Mononuclear cell (primary cell): ENCODE results near the gene VWF. TPM values are rescaled to one million over a fixed set of nuclear protein-coding genes. Genes with fewer than 3 reads are reported as not detected.

Experiments used
- H3K27me3 ChIP-seq: 2 replicates; pipeline ENCODE4 v1.6.0; 2011; ENCODE audit warnings: low read length, control low read depth; ENCODE audit not compliant: insufficient read depth
- H3K4me1 ChIP-seq: 2 replicates; pipeline ENCODE4 v1.5.1; 2011; ENCODE audit warnings: mild to moderate bottlenecking, low read length, control low read depth; ENCODE audit not compliant: insufficient read depth
- H3K4me3 ChIP-seq: 2 replicates; pipeline ENCODE4 v1.5.1; 2011; ENCODE audit warnings: mild to moderate bottlenecking, low read length, moderate library complexity
- H3K9me3 ChIP-seq: 2 replicates; pipeline ENCODE4 v1.5.1; 2011; ENCODE audit warnings: low read depth, mild to moderate bottlenecking, control low read depth, low read length
- total RNA-seq: library from RNA; depleted of rRNA; stranded (reverse); fragments of >200 nt; gene quantifications from one replicate; pipeline ENCODE4 v1.2.3, GENCODE V29; 2012

Gene VWF
- total RNA-seq, 1 donor = 0.63 TPM

- H3K4me1 ChIP-seq = peaks cover 8% of the 10 kb centered on the region
- peaks cover 12% of the 10 kb centered on the region for H3K27me3 ChIP-seq
- no peaks in the 10 kb centered on the region for H3K9me3 ChIP-seq
- H3K4me3 ChIP-seq = no peak overlapping the region
These were observed 71.5 kb downstream of the VWF start for GRCh38 chr12:6052940-6053329.

- Histone ChIP-seq H3K4me1 (peaks cover 8% of the 10 kb centered on the region), H3K9me3 (no peaks in the 10 kb centered on the region)
These were observed 72.1 kb downstream of the VWF start for GRCh38 chr12:6052206-6052939.

GRCh38 chr12:6049992-6050391 lies 74.5 kb downstream of the VWF start:
- H3K4me1 ChIP-seq = no peaks in the 10 kb centered on the region

More at GRCh38 chr12:6052206-6052939, 72.1 kb downstream of the VWF start:
- no peak overlapping the region for H3K4me3 ChIP-seq
- H3K27me3 ChIP-seq = peaks cover 12% of the 10 kb centered on the region

GRCh38 chr12:6049587-6049986 lies 74.9 kb downstream of the VWF start:
- Histone ChIP-seq H3K27me3 (no peaks in the 10 kb centered on the region), H3K9me3 (no peaks in the 10 kb centered on the region), H3K4me3 (no peak overlapping the region), H3K4me1 (no peaks in the 10 kb centered on the region)

More at GRCh38 chr12:6049992-6050391, 74.5 kb downstream of the VWF start:
- Histone ChIP-seq H3K9me3 (no peaks in the 10 kb centered on the region), H3K4me3 (no peak overlapping the region), H3K27me3 (no peaks in the 10 kb centered on the region)

GRCh38 chr12:6047249-6048237 lies 76.9 kb downstream of the VWF start:
- Histone ChIP-seq H3K9me3 (no peaks in the 10 kb centered on the region), H3K27me3 (no peaks in the 10 kb centered on the region), H3K4me3 (no peak overlapping the region), H3K4me1 (no peaks in the 10 kb centered on the region)

GRCh38 chr12:6046511-6047180 lies 77.8 kb downstream of the VWF start:
- H3K9me3 ChIP-seq = no peaks in the 10 kb centered on the region
- no peak overlapping the region for H3K4me3 ChIP-seq
- no peaks in the 10 kb centered on the region for H3K4me1 ChIP-seq
- no peaks in the 10 kb centered on the region for H3K27me3 ChIP-seq

- no peak overlapping the region for H3K4me3 ChIP-seq
- H3K9me3 ChIP-seq = no peaks in the 10 kb centered on the region
- no peaks in the 10 kb centered on the region for H3K27me3 ChIP-seq
- H3K4me1 ChIP-seq = no peaks in the 10 kb centered on the region
These were observed 79.0 kb downstream of the VWF start for GRCh38 chr12:6045438-6045837.

GRCh38 chr12:6044082-6044481 lies 80.4 kb downstream of the VWF start:
- Histone ChIP-seq H3K9me3 (no peaks in the 10 kb centered on the region), H3K4me3 (no peak overlapping the region), H3K4me1 (no peaks in the 10 kb centered on the region), H3K27me3 (no peaks in the 10 kb centered on the region)

- no peak overlapping the region for H3K4me3 ChIP-seq
- H3K4me1 ChIP-seq = no peaks in the 10 kb centered on the region
- H3K27me3 ChIP-seq = no peaks in the 10 kb centered on the region
- H3K9me3 ChIP-seq = no peaks in the 10 kb centered on the region
These were observed 82.0 kb downstream of the VWF start for GRCh38 chr12:6042446-6042845.

- H3K27me3 ChIP-seq = no peaks in the 10 kb centered on the region
- H3K4me1 ChIP-seq = no peaks in the 10 kb centered on the region
- no peaks in the 10 kb centered on the region for H3K9me3 ChIP-seq
- H3K4me3 ChIP-seq = no peak overlapping the region
These were observed 82.6 kb downstream of the VWF start for GRCh38 chr12:6041891-6042290.

- Histone ChIP-seq H3K4me3 (no peak overlapping the region), H3K27me3 (no peaks in the 10 kb centered on the region), H3K4me1 (no peaks in the 10 kb centered on the region), H3K9me3 (no peaks in the 10 kb centered on the region)
These were observed 83.7 kb downstream of the VWF start for GRCh38 chr12:6040815-6041214.

GRCh38 chr12:6039894-6040601 lies 84.4 kb downstream of the VWF start:
- Histone ChIP-seq H3K27me3 (no peaks in the 10 kb centered on the region), H3K4me1 (no peaks in the 10 kb centered on the region), H3K9me3 (no peaks in the 10 kb centered on the region), H3K4me3 (no peak overlapping the region)

- Histone ChIP-seq H3K4me3 (no peak overlapping the region), H3K4me1 (no peaks in the 10 kb centered on the region)
These were observed 86.3 kb downstream of the VWF start for GRCh38 chr12:6038160-6038559.

GRCh38 chr12:6037459-6037858 lies 87.0 kb downstream of the VWF start:
- no peak overlapping the region for H3K4me3 ChIP-seq
- no peaks in the 10 kb centered on the region for H3K4me1 ChIP-seq
- H3K9me3 ChIP-seq = no peaks in the 10 kb centered on the region
- H3K27me3 ChIP-seq = no peaks in the 10 kb centered on the region

More at GRCh38 chr12:6038160-6038559, 86.3 kb downstream of the VWF start:
- no peaks in the 10 kb centered on the region for H3K27me3 ChIP-seq
- H3K9me3 ChIP-seq = no peaks in the 10 kb centered on the region
